HepG2 (cell line): ENCODE measurements around the gene SNPH. TPM values are rescaled to one million over a fixed set of nuclear protein-coding genes. Genes with fewer than 3 reads are reported as not detected.

Experiments used
- AKAP8 ChIP-seq: sonication (generic); formaldehyde crosslinking; IDR thresholded peaks from 2 replicates; pipeline ENCODE4 v1.5.1; 2020; ENCODE audit warnings: mild to moderate bottlenecking, missing genetic modification reagents
- BCL3 ChIP-seq: sonication (generic); formaldehyde crosslinking; IDR thresholded peaks from 2 replicates; pipeline ENCODE4 v1.5.1; 2020; ENCODE audit warnings: mild to moderate bottlenecking, missing genetic modification reagents, moderate library complexity
- DR1 ChIP-seq: sonication (generic); formaldehyde crosslinking; IDR thresholded peaks from 2 replicates; pipeline ENCODE4 v1.8.0; 2021; ENCODE audit warnings: mild to moderate bottlenecking, missing genetic modification reagents, inconsistent platforms
- ELF4 ChIP-seq: sonication (generic); formaldehyde crosslinking; IDR thresholded peaks from 2 replicates; pipeline ENCODE4 v1.5.0; 2020; ENCODE audit warnings: missing genetic modification reagents, mild to moderate bottlenecking, moderate library complexity, borderline replicate concordance
- ERF ChIP-seq: IDR thresholded peaks from 2 replicates; pipeline ENCODE4 v1.6.1; 2018; ENCODE audit warnings: missing biosample characterization, missing genetic modification reagents
- HNRNPUL1 ChIP-seq: fragments of 200-400 bp; formaldehyde crosslinking; IDR thresholded peaks from 2 replicates; pipeline ENCODE4 v1.6.1; 2017; ENCODE audit warnings: low read depth, mild to moderate bottlenecking, low read length, moderate library complexity
- HOXA5 ChIP-seq: sonication (generic); formaldehyde crosslinking; IDR thresholded peaks from 2 replicates; pipeline ENCODE4 v1.4.0; 2020; ENCODE audit warnings: missing genetic modification reagents
- MAZ ChIP-seq, 2 experiments: sonication (generic) in 1 of 2; formaldehyde crosslinking in 1 of 2; IDR thresholded peaks; 2 replicates each; pipeline versions ENCODE4 v1.5.0 to v1.6.1; 2012 to 2020; ENCODE audit warnings: low read depth in 2 of 2, mild to moderate bottlenecking in 2 of 2, borderline replicate concordance in 1 of 2, improper control_type of control experiment in 1 of 2, low read length in 1 of 2, missing genetic modification reagents in 1 of 2, moderate library complexity in 1 of 2
- MBD4 ChIP-seq: IDR thresholded peaks from 2 replicates; pipeline ENCODE4 v1.6.1; 2012; ENCODE audit warnings: low read length, inconsistent platforms, borderline replicate concordance
- MBNL3 ChIP-seq: fragments of 250-450 bp; sonication (Bioruptor Pico); conservative IDR thresholded peaks from 2 replicates; pipeline ENCODE4 v1.8.0; 2022; ENCODE audit warnings: mild to moderate bottlenecking, inconsistent platforms
- NFE2L2 ChIP-seq: fragments of 150-350 bp; IDR thresholded peaks from 2 replicates; pipeline ENCODE4 v1.6.1; 2014; ENCODE audit warnings: low read length
- PHF21A ChIP-seq: sonication (generic); formaldehyde crosslinking; IDR thresholded peaks from 2 replicates; pipeline ENCODE4 v1.5.0; 2020; ENCODE audit warnings: mild to moderate bottlenecking, missing genetic modification reagents
- RNF219 ChIP-seq: sonication (generic); formaldehyde crosslinking; IDR thresholded peaks from 2 replicates; pipeline ENCODE4 v1.5.0; 2020; ENCODE audit warnings: mild to moderate bottlenecking, missing genetic modification reagents
- SMYD3 ChIP-seq: sonication (generic); formaldehyde crosslinking; IDR thresholded peaks from 2 replicates; pipeline ENCODE4 v1.8.1; 2023; ENCODE audit warnings: mild to moderate bottlenecking, missing genetic modification reagents
- TFAP4 ChIP-seq: sonication (generic); IDR thresholded peaks from 2 replicates; pipeline ENCODE4 v1.6.1; 2016; ENCODE audit warnings: low read depth, borderline replicate concordance
- ZBTB20 ChIP-seq: sonication (generic); formaldehyde crosslinking; IDR thresholded peaks from 2 replicates; pipeline ENCODE4 v1.8.1; 2023; ENCODE audit warnings: missing genetic modification reagents, low read depth, mild to moderate bottlenecking, borderline replicate concordance
- ZFP41 ChIP-seq: sonication (generic); formaldehyde crosslinking; IDR thresholded peaks from 2 replicates; pipeline ENCODE4 v1.4.0; 2020; ENCODE audit warnings: mild to moderate bottlenecking, missing genetic modification reagents, borderline replicate concordance
- ZNF484 ChIP-seq: sonication (generic); formaldehyde crosslinking; IDR thresholded peaks from 2 replicates; pipeline ENCODE4 v1.5.1; 2020; ENCODE audit warnings: mild to moderate bottlenecking, low read depth, missing genetic modification reagents, borderline replicate concordance
- ZNF597 ChIP-seq: sonication (generic); formaldehyde crosslinking; IDR thresholded peaks from 2 replicates; pipeline ENCODE4 v1.5.0; 2020; ENCODE audit warnings: missing genetic modification reagents
- ZNF746 ChIP-seq: sonication (generic); formaldehyde crosslinking; IDR thresholded peaks from 2 replicates; pipeline ENCODE4 v1.8.0; 2022; ENCODE audit warnings: mild to moderate bottlenecking, missing genetic modification reagents
- ZNF775 ChIP-seq: sonication (generic); formaldehyde crosslinking; IDR thresholded peaks from 2 replicates; pipeline ENCODE4 v1.4.0; 2020; ENCODE audit warnings: missing genetic modification reagents, mild to moderate bottlenecking, moderate library complexity, borderline replicate concordance
- polyA plus RNA-seq, 8 experiments: library from polyadenylated mRNA; depleted of rRNA in 3 of 8; stranded (reverse) in 7 of 8; unstranded in 1 of 8; fragments of >200 nt; fragmentation: Illumina TruSeq in 4 of 8; extraction: Trizol in 4 of 8; gene quantifications; 2 replicates each; pipeline versions ENCODE4 v1.2.1 to v1.2.3, GENCODE V29; 2011 to 2016; ENCODE audit warnings: low read depth in 4 of 8, missing spikeins in 1 of 8, mixed read lengths in 1 of 8; ENCODE audit not compliant: insufficient read depth in 1 of 8
- total RNA-seq, 5 experiments: library from RNA; depleted of rRNA; stranded (reverse); fragments of >200 nt; fragmentation: Illumina TruSeq; extraction: Trizol; gene quantifications; 2 replicates each; pipeline ENCODE4 v1.2.3, GENCODE V29; 2016; ENCODE audit warnings: low read depth in 1 of 5
- TF ChIP-seq, protein P1 (sequence below): sonication (generic); formaldehyde crosslinking; IDR thresholded peaks from 2 replicates; pipeline ENCODE4 v1.9.0; 2021; ENCODE audit warnings: missing genetic modification reagents, borderline replicate concordance

SNPH gene
- total and polyA plus RNA-seq, 2 of the 13 experiments (the other 11 are each of a cell fraction or from before 2014, with no cell fraction given): 0.09 TPM; not detected in 1

DNA sequence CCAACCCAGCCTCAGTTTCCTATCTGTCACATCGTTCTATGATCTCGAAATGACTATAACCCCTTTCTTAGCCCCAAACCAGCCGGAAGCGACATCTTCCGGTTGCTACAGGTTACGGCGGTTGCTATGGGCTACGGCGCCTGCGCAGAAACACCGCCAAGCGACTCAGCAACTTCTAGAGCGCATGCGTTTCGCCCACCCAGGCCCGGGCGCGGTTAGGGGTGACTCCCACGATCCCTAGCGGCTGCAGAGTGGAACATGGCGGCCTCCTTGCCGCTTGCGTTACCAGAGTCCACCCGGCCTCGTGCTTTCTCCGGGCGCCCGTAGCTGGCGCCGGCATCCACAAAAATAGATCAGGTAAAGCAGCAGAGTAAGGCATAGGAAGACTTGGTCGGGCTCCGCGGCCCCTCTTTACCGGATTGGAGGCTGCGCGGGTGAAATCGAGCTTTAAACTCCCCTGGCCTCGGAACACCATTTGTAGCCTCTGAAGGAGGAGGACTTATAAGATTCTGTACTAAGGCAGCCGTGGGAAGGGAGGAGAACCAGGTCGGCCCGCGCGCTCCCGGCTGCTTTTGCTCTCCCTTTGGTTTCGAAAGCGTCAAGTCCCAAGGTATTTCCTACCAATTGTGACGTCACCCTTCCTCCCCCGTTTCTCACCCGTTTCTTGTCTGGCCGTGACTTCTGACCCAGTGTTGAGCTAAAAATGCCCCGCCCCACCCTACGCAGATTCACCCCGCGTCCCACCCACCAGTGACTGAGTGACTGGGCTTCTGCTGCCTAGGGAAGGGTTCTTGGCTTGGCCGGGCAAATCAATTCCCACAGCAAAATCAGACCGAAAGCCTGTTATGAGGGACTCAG lies 59.3 kb downstream of the SNPH start (continued):
- TF ChIP-seq, protein P1, sequence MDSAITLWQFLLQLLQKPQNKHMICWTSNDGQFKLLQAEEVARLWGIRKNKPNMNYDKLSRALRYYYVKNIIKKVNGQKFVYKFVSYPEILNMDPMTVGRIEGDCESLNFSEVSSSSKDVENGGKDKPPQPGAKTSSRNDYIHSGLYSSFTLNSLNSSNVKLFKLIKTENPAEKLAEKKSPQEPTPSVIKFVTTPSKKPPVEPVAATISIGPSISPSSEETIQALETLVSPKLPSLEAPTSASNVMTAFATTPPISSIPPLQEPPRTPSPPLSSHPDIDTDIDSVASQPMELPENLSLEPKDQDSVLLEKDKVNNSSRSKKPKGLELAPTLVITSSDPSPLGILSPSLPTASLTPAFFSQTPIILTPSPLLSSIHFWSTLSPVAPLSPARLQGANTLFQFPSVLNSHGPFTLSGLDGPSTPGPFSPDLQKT (CRISPR knock-in tag): peak; percentile 73; the same call in 1 of the 2 replicates
- TF ChIP-seq PHF21A (peak; percentile 79), ZNF597 (peak; percentile 53; the same call in 1 of the 2 replicates), HOXA5 (CRISPR knock-in tag) (peak; percentile 87), SMYD3 (CRISPR knock-in tag) (no peak), HNRNPUL1 (no peak), NFE2L2 (no peak), BCL3 (CRISPR knock-in tag) (peak; percentile 95), ZFP41 (CRISPR knock-in tag) (peak; percentile 24; the same call in 1 of the 2 replicates), TFAP4 (no peak), MAZ (IDR thresholded peaks at IDR 0.05; ENCODE audit: borderline replicate concordance, low read depth, low read length) (peak; percentile 63), MAZ (CRISPR knock-in tag; IDR thresholded peaks at IDR 0.05; ENCODE audit: low read depth) (peak; percentile 61), ZNF746 (CRISPR knock-in tag) (no peak; the same call in 1 of the 2 replicates), ERF (peak; percentile 90), MBD4 (no peak), ZBTB20 (CRISPR knock-in tag) (peak; percentile 33; the same call in 1 of the 2 replicates), AKAP8 (CRISPR knock-in tag) (peak; percentile 86; the same call in 1 of the 2 replicates), MBNL3 (CRISPR knock-in tag) (no peak), DR1 (CRISPR knock-in tag) (peak; percentile 82), ZNF484 (no peak), RNF219 (no peak), ZNF775 (CRISPR knock-in tag) (no peak), ELF4 (CRISPR knock-in tag) (peak; percentile 88; the same call in 1 of the 2 replicates)
